ENCODE data around the gene ZC3H8.

- TF ChIP-seq EZH2 (IDR thresholded peaks at IDR 0.05; ENCODE audit: low read length, unreplicated experiment), result no peak
- no peak for TF ChIP-seq CTCF (conservative IDR thresholded peaks at IDR 0.05; ENCODE audit: low read depth, low read length)
- no peak for TF ChIP-seq EZH2phosphoT487 (IDR thresholded peaks at IDR 0.05; ENCODE audit: borderline replicate concordance, low read length)
These were observed 70.7 kb downstream of the ZC3H8 start for GRCh38 chr2:112184121-112184520.
